GM19035 (cell line): Measurements from ENCODE around the gene DEFB126.
"Not testable (repeated sequence)": the region's sequence is repeated elsewhere in the genome, so short reads cannot be mapped to it uniquely, and the experiment has no call there.

Source experiments
- ATAC-seq: cut with Tn5 transposase; IDR thresholded peaks from one replicate; pipeline ENCODE4 v1.9.1; 2021; ENCODE audit not compliant: unreplicated experiment

The DEFB126 gene, protein sequence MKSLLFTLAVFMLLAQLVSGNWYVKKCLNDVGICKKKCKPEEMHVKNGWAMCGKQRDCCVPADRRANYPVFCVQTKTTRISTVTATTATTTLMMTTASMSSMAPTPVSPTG

DNA sequence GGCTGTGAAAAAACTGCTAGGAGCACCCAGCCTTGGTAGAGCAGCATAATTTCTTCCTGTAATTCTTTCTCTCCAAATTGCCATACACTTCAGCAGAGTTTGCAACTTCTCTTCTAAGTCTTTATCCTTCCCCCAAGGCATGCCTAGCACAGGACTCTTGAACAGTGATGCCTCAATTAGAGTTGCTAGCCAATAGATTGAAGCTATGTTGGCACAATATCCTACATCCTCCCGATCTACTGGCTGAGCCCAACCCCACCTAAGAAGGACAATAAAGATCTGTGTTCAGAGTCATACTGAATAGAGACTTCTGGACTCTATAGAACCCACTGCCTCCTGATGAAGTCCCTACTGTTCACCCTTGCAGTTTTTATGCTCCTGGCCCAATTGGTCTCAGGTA lies at the start of gene DEFB126:
TSS of gene DEFB126 (plus strand) at position 301 of the 400 bp plus-strand sequence. CDS start at position 340, 39 bp downstream.
- no peak for ATAC-seq

DNA sequence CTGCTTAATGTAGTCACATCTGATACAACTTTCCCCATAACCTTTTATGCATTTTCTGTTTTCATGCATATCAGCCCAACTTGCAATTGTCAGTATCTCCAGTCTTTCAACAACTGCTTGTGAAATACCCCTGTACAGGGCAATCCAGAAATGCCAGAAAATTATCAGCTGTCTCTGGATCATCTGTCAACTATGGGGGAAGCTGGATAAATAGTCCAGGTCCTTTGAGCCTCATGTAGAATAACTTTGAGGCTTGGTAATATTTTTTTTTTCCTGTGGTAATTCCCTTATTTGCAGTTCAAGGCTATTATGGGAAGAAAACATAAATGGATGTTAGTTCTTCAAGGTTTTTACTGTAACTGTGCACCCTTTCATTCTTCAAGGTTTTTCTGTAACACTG lies 48.7 kb upstream of the DEFB126 start:
- no peak for ATAC-seq

DNA sequence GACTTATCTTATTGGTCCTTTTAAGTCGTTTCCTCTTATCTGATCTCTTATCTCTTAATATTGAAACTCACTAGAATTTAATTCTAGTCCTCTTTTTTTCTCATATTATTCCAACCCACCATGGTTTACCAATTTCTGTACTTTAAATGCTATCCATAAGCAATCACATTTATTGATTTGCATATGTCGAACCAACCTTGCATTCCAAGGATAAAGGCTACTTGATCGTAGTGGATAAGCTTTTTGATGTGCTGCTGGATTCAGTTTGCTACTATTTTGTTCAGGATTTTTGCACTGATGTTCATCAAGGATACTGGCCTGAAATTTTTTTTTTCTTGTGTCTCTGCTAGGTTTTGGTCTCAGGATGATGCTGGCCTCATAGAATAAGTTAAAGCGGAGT lies 47.2 kb upstream of the DEFB126 start:
- ATAC-seq = no peak

DNA sequence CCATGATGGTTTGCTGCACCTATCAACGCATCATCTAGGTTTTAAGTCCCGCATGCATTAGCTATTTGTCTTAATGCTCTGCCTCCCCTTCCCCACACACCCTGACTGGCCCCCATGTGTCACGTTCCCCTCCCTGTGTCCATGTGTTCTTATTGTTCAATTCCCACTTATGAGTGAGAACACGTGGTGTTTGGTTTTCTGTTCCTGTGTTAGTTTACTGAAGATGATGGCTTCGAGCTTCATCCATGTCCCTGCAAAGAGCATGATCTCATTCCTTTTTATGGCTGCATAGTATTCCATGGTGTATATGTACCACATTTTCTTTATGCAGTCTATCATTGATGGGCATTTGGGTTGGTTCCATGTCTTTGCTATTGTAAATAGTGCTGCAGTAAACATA lies 44.7 kb upstream of the DEFB126 start:
- ATAC-seq = not testable (repeated sequence)

DNA sequence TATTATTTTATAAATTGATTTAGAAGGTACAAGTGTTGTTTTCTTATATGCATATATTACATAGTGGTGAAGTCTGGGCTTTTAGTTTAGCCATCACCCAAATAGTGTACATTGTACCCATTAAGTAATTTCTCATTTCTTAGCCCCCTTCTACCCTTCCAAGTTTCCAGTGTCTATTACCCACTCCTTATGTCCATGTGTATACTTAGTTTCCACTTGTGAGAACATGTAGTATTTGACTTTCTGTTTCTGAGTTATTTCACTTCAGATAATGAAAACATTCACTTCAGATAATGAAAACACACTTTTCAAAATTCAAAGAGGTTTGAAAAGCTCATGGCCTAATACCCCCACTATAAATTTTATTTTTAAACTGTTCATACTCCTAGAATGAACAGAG lies 40.4 kb upstream of the DEFB126 start:
- ATAC-seq = no peak

DNA sequence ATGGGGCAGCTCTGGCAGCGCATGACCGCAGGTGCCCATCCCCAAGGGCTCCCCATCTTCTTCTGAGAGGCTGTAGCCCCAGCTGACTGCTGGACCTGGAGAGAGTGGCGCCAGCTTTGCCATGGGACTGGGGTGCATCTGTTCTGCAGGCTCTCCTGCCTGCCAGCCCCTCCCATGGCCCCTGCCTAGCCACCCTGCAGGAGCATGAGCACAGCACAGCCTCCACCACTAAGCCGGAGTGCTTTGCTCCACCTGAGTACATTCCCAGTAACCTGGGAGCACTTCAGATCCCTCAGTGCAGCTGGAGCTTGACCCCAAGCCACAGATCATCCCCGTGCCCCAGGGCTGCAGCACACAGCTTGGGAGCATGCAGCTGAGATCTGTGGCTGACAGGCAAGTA lies 38.9 kb upstream of the DEFB126 start:
- no peak for ATAC-seq

DNA sequence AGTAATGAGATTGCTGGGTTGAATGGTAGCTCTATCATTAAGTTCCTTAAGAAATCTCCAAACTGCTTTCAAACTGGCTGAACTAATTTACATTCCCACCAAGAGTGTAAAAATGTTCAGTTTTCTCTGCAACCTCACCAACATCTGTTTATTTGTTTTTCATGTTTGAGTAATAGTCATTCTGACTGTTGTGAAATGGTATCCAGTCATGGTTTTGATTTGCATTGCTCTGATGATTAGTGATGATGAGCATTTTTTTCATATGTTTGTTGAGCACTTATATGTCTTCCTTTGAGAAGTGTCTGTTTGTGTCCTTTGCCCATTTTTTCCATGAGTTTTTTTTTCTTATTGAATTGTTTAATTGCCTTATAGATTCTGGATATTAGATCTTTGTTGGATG lies 30.0 kb upstream of the DEFB126 start:
- ATAC-seq = no peak

DNA sequence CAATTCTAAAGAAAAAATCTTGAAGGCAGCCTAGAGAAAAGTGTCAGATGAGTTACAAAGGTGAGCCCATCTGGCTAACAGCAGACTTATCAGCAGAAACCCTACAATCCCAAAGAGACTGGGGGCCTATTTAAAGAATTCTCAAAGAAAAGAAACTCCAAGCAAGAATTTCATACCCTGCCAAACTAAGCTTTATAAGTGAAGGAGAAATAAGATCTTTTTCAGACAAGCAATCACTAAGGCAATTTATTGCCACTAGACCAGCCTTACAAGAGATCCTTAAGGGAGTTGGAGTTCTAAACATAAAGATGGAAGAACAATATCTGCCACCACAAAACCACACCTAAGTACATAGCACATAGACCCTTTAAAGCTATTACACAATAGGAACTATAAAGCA lies 24.9 kb upstream of the DEFB126 start:
- ATAC-seq = no peak

DNA sequence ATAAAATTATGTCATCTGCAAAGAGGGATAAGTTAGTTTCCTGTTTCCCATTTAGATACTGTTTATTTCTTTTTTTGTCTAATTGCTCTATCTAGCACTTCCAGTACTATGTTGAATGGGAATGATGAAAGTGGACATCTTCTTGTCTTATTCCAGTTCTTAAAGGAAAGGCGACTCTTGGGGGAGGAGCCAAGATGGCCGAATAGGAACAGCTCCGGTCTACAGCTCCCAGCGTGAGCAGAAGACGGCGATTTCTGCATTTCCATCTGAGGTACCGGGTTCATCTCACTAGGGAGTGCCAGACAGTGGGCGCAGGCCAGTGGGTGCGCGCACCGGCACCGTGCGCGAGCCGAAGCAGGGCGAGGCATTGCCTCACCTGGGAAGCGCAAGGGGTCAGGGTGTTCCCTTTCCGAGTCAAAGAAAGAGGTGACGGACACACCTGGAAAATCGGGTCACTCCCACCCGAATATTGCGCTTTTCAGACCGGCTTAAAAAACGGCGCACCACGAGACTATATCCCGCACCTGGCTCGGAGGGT lies 12.5 kb upstream of the DEFB126 start:
- not testable (repeated sequence) for ATAC-seq

DNA sequence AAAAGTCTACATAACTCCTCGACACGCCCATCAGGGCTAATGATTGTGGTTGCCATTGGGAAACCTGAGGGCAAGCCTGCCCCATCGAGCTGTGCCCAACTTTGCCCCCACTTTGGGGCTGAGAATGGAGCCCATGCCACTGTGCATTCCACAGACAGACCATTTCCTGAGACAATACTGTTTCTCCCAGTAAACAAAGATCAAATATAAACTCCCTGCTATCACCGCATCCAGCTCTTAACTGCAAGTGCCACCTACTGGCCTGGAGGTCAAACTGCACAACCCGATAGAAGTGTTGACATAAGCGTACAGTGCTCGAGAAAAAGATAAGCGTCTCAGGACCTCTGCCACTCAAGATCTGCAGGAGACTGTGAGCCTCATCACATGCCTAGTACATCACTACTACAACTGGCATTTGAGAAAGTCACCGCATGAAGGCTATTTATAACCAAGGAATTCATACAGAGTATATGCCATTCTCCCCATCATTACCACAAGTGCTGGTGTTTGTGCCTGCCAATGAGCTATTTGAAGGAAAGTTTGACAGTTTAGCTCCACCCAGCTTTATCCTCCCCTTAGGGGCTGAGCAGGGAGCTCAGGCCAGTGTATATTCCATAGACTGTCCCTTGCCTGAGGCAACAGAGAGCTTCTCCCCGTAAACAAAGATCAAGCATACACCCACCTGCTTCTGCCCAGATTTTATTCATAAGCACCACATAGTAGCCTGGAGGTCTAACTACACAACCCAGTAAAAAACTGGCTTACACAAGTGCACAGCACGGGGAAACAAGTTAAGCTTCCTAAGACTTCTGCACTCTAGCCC lies 4.5 kb upstream of the DEFB126 start:
- no peak for ATAC-seq

DNA sequence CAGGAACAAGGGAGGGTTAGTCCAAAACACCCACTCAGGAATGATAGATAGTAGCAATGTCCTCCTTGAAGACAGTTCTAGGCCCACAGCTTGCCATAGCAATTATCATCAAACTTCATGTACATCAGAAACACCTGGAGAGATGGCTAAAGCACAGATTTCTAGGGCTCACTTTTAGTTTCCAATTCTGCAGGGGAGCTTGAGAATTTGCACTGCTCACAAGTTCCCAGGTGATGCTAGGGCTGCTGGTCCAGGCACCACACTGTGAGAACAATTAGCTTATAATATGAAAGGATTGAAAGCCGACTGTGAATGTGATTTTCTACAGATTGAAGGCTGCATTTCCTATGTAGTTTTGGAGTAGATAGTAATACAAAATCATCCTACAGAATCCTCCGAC lies 3.5 kb downstream of the DEFB126 start:
- no peak for ATAC-seq

DNA sequence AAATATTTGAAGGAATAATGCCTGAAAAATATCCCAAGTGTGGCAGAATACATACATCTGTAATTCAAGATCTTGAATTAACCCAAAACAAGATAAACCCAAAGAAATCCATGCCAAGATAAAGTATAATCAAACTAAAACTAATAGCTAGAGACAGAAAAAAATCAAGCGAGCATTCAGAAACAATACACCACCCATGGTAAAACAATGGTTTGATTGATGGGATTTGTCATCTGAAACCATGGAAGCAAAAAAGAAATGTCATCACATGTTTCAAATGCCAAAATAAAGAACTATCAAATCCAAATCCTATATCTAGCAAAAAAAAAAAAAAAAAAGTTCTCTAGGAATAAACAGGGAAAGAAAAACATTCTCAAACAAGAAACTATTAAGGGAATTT lies 9.7 kb downstream of the DEFB126 start:
- ATAC-seq = no peak

DNA sequence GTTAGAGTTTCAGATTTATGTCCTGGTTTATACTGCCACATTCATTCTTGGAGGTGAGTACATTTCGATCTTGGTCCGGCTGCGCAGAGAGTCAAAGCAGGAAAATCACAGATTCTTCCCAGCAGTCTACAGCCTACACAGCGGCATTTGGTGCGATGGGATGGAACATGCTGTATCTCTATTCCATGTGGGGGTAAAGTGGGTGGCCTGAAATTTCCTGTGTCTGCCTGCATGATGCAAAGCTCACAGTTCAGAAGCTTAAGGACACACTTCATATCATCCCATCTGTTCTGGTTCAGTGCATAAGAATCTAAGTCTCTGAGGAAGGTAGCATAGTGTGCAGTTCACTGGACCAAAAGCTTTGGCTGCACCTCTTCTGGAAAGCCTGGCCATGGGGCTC lies 14.8 kb downstream of the DEFB126 start, which contains the start of gene DEFB127:
TSS of gene DEFB127 (plus strand) at position 301 of the 400 bp plus-strand sequence. CDS start at position 392, 91 bp downstream.
- no peak for ATAC-seq

DNA sequence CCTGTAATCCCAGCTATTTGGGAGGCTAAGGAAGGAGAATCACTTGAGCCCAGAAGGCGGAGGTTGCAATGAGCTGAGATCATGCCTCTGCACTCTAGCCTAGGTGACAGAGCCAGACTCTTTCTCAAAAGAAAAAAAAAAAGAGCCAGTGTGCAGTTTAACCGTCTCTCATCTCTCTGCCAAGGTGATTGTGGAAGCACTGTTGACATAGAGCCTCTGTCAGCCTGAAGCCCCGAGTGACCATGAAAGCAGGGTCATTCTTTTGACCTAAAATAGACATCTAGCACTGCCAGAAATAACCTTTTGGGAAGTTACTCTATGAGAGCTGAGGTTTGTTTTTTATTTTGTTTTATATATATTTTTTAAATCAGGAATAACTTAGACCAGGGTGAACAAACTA lies 22.2 kb downstream of the DEFB126 start:
- ATAC-seq = no peak

DNA sequence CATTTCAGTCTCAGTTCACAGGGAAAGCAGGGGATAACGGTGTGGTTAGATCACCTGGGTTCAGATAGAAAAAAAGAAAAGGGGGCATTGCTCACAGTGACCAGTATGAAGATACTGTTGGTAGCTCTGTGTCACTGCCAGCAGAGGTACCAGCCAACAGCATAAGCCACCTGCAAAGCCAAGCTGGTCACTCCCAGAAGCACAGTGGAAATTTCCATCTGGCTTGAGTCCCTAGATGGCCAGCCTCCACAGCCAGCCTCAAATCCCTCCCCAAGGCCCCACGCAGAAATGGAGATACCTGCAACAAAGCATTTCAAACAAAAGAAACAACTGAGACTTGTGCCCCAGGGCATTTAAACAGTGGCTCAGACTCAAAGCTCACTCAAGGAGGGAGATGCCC lies 26.5 kb downstream of the DEFB126 start:
- ATAC-seq = no peak

DNA sequence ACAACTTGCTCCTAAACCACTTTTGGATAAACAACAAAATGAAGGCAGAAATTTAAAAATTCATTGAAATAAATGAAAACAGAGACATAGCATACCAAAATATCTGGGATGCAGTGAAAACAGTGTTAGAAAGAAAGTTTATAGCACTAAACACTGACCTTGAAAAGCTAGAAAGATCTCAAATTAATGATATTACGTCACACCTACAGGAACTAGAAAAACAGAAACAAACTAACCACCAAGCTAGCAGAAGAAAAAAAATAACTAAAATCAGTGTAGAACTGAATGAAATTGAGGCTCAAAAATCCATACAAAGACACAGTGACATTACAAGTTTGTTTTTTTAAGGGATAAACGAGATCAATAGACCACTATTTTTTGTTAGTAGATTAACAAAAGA lies 41.9 kb downstream of the DEFB126 start:
- ATAC-seq = no peak

DNA sequence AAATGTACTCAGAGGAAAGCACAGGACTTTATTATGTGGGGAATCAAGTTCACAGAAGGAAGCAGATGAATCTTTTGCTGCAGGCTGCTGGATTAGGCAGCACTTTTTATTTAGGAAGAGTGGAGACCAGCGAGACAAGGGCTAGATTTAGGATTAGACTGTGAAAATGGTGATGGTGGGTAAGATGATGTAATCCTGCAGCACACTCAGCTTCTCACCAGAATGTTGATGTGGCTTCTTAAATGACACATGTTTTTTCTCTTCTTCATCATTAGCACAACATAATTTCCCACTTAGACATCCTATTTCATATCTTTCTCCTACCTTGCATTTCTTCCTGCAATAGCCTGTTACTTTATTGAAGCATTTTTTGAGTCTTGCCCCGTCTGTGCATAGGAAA lies 45.3 kb downstream of the DEFB126 start:
- ATAC-seq = no peak

DNA sequence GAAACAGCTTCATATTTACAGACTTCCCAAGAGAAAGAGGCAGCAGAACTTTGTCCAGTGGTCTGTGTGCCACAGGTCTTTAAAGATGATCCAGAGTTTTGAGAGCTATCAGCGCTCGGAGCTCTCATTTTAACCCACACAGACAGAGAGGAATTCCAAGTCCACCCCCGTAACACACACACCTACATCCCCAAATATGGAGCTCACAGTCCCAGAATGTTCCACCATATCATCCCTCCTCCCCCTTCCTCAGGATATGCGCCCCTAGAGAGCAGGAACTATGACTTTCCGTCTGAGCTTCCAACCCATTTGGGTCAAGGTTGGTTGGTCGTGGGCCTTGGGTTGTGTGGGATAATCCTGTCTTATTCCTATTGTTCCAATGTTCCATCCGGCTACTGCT lies 47.2 kb downstream of the DEFB126 start, which contains the start of gene DEFB128:
TSS of gene DEFB128 (minus strand) at position 101 of the 400 bp plus-strand sequence. CDS start at position 13, 88 bp downstream.
- no peak for ATAC-seq
